RKO (cell line): ENCODE results near the gene AGPAT2.

ENCODE experiments used
- DNase-seq: peaks from one replicate; pipeline ENCODE4 v3.0.0-alpha.2; 2016; ENCODE audit warnings: low spot score

AGPAT2 gene

DNA sequence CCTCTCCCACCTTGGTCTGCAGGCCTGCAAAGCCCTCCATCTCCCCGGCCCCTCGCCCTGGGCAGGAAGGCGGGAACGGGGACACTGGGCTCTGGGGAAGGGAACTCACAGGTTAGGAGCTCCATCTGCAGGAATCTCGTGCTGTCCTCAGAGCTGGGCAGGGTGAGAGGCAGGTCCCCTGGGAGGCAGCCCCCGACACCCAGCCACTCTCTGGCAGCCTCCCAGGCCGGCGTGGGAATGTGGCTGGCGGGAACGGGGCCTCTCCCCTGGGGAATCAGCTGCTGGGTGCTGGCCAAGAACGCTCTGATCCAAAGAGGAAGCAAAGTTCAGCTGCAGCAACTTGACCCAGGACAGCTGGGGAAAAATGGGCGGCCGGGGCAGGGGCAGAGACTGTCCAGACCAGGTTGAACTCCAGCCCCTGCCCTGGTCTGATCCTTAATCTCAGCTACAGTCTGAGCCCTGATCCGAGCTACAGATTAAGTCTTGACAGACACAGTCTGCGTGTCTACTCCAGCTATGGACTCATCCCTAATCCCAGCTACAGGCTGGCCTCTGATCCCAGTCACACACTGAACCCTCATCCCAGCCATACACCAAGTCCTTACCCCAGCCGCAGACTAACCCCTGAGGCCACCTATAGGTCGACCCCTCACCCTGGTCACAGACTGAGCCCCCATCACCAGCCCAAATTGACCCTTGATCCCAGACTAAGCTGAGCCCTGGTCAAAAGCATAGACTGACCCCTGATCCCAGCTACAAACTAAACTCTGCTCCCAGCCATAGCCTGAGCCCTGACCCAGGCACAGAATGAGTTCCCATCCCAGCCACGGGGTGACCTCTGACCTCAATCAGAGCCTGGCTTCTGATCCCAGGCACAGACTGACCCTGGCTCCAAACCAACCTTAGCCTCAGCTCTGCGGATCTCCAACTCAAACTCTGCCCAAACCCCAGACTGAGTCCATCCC is 61.9 kb downstream of the AGPAT2 start:
- DNase-seq = no peak

GRCh38 chr9:136624184-136624951 is 62.9 kb downstream of the AGPAT2 start:
- DNase-seq = no peak

DNA sequence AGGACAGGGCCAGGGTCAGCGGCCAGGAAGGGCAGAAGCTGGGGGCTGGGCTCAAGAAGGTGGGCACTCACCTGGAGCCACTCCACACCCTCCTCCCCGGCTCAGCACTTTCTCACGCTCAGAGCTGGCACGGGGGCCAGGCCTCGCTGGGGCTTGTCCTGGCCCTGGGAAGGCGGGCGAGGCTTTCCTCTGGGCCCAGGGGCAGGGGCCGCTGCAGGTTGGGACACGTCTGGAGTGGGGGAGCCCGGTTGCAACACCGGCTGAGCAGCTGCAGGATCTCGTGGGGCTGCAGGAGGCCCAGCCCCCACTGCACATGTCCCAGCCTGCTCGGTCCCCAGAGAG is 63.4 kb downstream of the AGPAT2 start:
- DNase-seq = no peak
